Transverse colon (tissue), 3 donors: ENCODE results near the gene HTRA3.

ENCODE experiments used
- POLR2A ChIP-seq: fragments of 450-650 bp; IDR thresholded peaks from one replicate; pipeline ENCODE4 v1.6.1; 2016; ENCODE audit warnings: antibody characterized with exemption, mild to moderate bottlenecking, moderate library complexity
- TF ChIP-seq, protein P1 (sequence below), 5 experiments: fragments of 200-600 bp in 3 of 5; fragments of 450-650 bp in 2 of 5; sonication (generic) in 3 of 5; IDR thresholded peaks; 1 replicate in 2 of 5; 2 replicates in 3 of 5; pipeline ENCODE4 v1.5.1; 2016 to 2017; ENCODE audit warnings: antibody characterized with exemption in 5 of 5, inconsistent platforms in 3 of 5, mild to moderate bottlenecking in 2 of 5, moderate library complexity in 1 of 5

DNA sequence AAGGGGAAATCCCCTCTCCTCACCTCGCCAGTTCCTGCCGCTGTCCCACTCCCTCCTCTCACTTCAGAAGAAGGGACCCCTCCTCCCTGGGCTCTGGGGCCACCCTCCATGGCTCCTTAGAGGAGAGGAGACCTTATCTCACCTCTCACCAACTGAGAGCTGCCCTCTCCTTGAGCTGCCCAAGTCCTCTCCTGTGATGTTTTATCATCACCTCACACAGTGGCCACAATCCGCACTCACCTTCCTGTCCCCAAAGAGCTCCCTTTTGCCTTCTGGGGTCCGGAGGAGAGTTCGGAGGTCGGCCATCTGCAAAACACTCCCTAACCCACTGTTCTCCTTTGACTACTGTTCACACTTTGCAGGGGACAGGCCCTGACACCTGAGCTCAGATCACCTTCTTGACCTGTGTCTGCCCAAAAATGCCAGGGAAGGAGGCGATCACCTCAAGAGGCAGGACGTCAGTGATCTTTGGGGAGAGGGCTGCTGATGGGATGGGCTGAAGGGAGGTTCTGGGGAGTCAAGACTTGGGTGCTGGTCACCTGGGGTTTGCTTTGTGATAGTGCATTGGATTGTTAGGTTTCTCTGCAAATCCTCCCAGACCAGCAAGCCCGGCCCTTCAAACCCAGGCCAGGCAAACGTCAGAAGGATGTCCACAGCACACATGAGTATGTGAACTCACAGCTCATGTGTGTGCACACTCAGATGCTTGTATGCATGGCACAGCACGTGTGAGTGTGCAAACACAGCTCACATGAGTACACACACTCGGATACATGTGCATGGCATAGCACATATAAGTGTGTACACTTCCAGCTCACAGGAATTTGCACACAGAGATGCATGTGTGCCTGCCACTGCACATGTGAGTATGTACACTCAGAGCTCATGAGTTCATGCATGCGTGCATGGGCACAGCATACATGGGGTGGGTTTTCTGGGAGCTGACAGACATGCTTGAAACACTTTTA is 41.8 kb downstream of the HTRA3 start:
- TF ChIP-seq, protein P1, sequence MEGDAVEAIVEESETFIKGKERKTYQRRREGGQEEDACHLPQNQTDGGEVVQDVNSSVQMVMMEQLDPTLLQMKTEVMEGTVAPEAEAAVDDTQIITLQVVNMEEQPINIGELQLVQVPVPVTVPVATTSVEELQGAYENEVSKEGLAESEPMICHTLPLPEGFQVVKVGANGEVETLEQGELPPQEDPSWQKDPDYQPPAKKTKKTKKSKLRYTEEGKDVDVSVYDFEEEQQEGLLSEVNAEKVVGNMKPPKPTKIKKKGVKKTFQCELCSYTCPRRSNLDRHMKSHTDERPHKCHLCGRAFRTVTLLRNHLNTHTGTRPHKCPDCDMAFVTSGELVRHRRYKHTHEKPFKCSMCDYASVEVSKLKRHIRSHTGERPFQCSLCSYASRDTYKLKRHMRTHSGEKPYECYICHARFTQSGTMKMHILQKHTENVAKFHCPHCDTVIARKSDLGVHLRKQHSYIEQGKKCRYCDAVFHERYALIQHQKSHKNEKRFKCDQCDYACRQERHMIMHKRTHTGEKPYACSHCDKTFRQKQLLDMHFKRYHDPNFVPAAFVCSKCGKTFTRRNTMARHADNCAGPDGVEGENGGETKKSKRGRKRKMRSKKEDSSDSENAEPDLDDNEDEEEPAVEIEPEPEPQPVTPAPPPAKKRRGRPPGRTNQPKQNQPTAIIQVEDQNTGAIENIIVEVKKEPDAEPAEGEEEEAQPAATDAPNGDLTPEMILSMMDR (IDR thresholded peaks at IDR 0.05), result no peak
- no peak for TF ChIP-seq POLR2A
